ENCODE data around the gene DYNC1LI2.

Gene DYNC1LI2

GRCh38 chr16:66735891-66736290 lies 15.5 kb downstream of the DYNC1LI2 start:
- DNase-seq = no peak

GRCh38 chr16:66731101-66731500 lies 20.3 kb downstream of the DYNC1LI2 start:
- DNase-seq = no peak

GRCh38 chr16:66728804-66729203 lies 22.6 kb downstream of the DYNC1LI2 start:
- no peak for DNase-seq

GRCh38 chr16:66728117-66728787 lies 23.2 kb downstream of the DYNC1LI2 start:
- DNase-seq = peak; percentile 60

GRCh38 chr16:66720766-66721165 lies 30.6 kb downstream of the DYNC1LI2 start:
- no peak for DNase-seq

- no peak for DNase-seq
Observed at GRCh38 chr16:66719246-66719645, 32.2 kb downstream of the DYNC1LI2 start.

GRCh38 chr16:66717776-66718175 lies 33.6 kb downstream of the DYNC1LI2 start:
- no peak for DNase-seq

- DNase-seq = no peak
Observed at GRCh38 chr16:66717112-66717675, 34.2 kb downstream of the DYNC1LI2 start.

GRCh38 chr16:66714654-66715307 lies 36.6 kb downstream of the DYNC1LI2 start:
- peak; percentile 83 for DNase-seq

GRCh38 chr16:66714062-66714461 lies 37.3 kb downstream of the DYNC1LI2 start:
- no peak for DNase-seq

GRCh38 chr16:66713076-66713475 lies 38.3 kb downstream of the DYNC1LI2 start:
- DNase-seq = peak; percentile 24

- DNase-seq = no peak
Observed at GRCh38 chr16:66712512-66712911, 38.9 kb downstream of the DYNC1LI2 start.

- DNase-seq = no peak
Observed at GRCh38 chr16:66711581-66711980, 39.8 kb downstream of the DYNC1LI2 start.

- DNase-seq = no peak
Observed at GRCh38 chr16:66706506-66706880, 44.9 kb downstream of the DYNC1LI2 start.

- DNase-seq = no peak
Observed at GRCh38 chr16:66705790-66706505, 45.5 kb downstream of the DYNC1LI2 start.

GRCh38 chr16:66703406-66704215 lies 47.8 kb downstream of the DYNC1LI2 start:
- peak; percentile 41 for DNase-seq

GRCh38 chr16:66701516-66701915 lies 49.9 kb downstream of the DYNC1LI2 start:
- DNase-seq = no peak

- no peak for DNase-seq
Observed at GRCh38 chr16:66701026-66701425, 50.4 kb downstream of the DYNC1LI2 start.

GRCh38 chr16:66699898-66700297 lies 51.5 kb downstream of the DYNC1LI2 start:
- no peak for DNase-seq

GRCh38 chr16:66698046-66698445 lies 53.4 kb downstream of the DYNC1LI2 start:
- DNase-seq = no peak

GRCh38 chr16:66696669-66697630 lies 54.5 kb downstream of the DYNC1LI2 start, which contains the start of gene CMTM4:
TSS of gene CMTM4 (minus strand) at chr16:66696743. CDS start at chr16:66696525, 218 bp downstream.
- DNase-seq = peak; percentile 35

Data from DMS 273 treated with DMSO at 0.1 percent for 48 hours (cell line).